HEK293 (cell line): ENCODE data around the gene RHOBTB3.

ENCODE experiments used
- CTCF ChIA-PET: fragments of 350-600 bp; formaldehyde crosslinking; extraction: SDS; loops from one replicate; lab custom pipeline; 2021; ENCODE audit warnings: antibody characterized with exemption; lab: Yijun Ruan, JAX
- POLR2A ChIA-PET: fragments of 300-600 bp; formaldehyde crosslinking; extraction: SDS; loops from one replicate; lab custom pipeline; 2020; ENCODE audit warnings: antibody characterized with exemption, inconsistent platforms; lab: Yijun Ruan, JAX
- H3K27ac ChIP-seq: fragments of 200-500 bp; sonication (Bioruptor generic); 2 replicates; pipeline ENCODE4 v1.5.1; 2014; ENCODE audit warnings: low read depth, low read length, control low read depth, inconsistent platforms; ENCODE audit errors: extremely low read depth
- H3K36me3 ChIP-seq, 2 experiments: fragments of 200-500 bp in 1 of 2; sonication (Bioruptor generic) in 1 of 2; 1 replicate in 1 of 2; 2 replicates in 1 of 2; pipeline ENCODE4 v1.5.1; 2014 to 2017; ENCODE audit warnings: inconsistent platforms in 2 of 2, low read length in 2 of 2; ENCODE audit not compliant: control insufficient read depth in 2 of 2, insufficient read depth in 1 of 2
- H3K4me1 ChIP-seq: fragments of 200-500 bp; sonication (Bioruptor generic); 2 replicates; pipeline ENCODE4 v1.5.1; 2014; ENCODE audit warnings: mild to moderate bottlenecking, low read length, inconsistent platforms; ENCODE audit not compliant: control insufficient read depth, insufficient read depth
- H3K4me3 ChIP-seq: 2 replicates; pipeline ENCODE4 v1.5.1; 2011; ENCODE audit warnings: low read depth, mild to moderate bottlenecking, control low read depth, low read length, moderate library complexity
- H3K9me3 ChIP-seq: fragments of 200-500 bp; sonication (Bioruptor generic); 2 replicates; pipeline ENCODE4 v1.5.1; 2014; ENCODE audit warnings: low read depth, low read length, inconsistent platforms; ENCODE audit not compliant: control insufficient read depth, insufficient read depth
- GLIS1 ChIP-seq: fragments of 450-650 bp; formaldehyde crosslinking; IDR thresholded peaks from 2 replicates; pipeline ENCODE4 v1.5.1; 2016; ENCODE audit warnings: missing biosample characterization, missing genetic modification characterization
- KLF10 ChIP-seq: fragments of 450-650 bp; IDR thresholded peaks from 2 replicates; pipeline ENCODE4 v1.5.1; 2018; ENCODE audit warnings: missing biosample characterization, mild to moderate bottlenecking, missing genetic modification characterization
- KLF8 ChIP-seq: fragments of 450-650 bp; formaldehyde crosslinking; IDR thresholded peaks from 2 replicates; pipeline ENCODE4 v1.5.1; 2016; ENCODE audit warnings: missing biosample characterization, missing genetic modification characterization
- SP3 ChIP-seq: fragments of 450-650 bp; formaldehyde crosslinking; IDR thresholded peaks from 2 replicates; pipeline ENCODE4 v1.5.1; 2016; ENCODE audit warnings: missing biosample characterization, missing genetic modification characterization
- TRIM28 ChIP-seq: IDR thresholded peaks from 2 replicates; pipeline ENCODE4 v1.6.1; 2011; ENCODE audit warnings: low read length, control low read depth, borderline replicate concordance
- ZBTB20 ChIP-seq: fragments of 450-650 bp; formaldehyde crosslinking; IDR thresholded peaks from 2 replicates; pipeline ENCODE4 v1.5.1; 2016; ENCODE audit warnings: missing biosample characterization, missing genetic modification characterization
- ZFHX2 ChIP-seq: fragments of 450-650 bp; formaldehyde crosslinking; conservative IDR thresholded peaks from 2 replicates; pipeline ENCODE4 v1.5.1; 2016; ENCODE audit warnings: missing biosample characterization, missing genetic modification characterization
- ZFP69B ChIP-seq: fragments of 450-650 bp; formaldehyde crosslinking; IDR thresholded peaks from 2 replicates; pipeline ENCODE4 v1.5.1; 2016; ENCODE audit warnings: missing biosample characterization, missing genetic modification characterization
- ZNF324 ChIP-seq: fragments of 450-650 bp; formaldehyde crosslinking; IDR thresholded peaks from 2 replicates; pipeline ENCODE4 v1.5.1; 2016; ENCODE audit warnings: missing biosample characterization, missing genetic modification characterization
- ZNF561 ChIP-seq: fragments of 450-650 bp; IDR thresholded peaks from 2 replicates; pipeline ENCODE4 v1.5.1; 2018; ENCODE audit warnings: missing biosample characterization, missing genetic modification characterization, borderline replicate concordance
- ZNF670 ChIP-seq: fragments of 450-650 bp; formaldehyde crosslinking; IDR thresholded peaks from 2 replicates; pipeline ENCODE4 v1.5.1; 2016; ENCODE audit warnings: missing biosample characterization, missing genetic modification characterization, low read depth
- ZNF707 ChIP-seq: fragments of 450-650 bp; formaldehyde crosslinking; IDR thresholded peaks from 2 replicates; pipeline ENCODE4 v1.5.1; 2016; ENCODE audit warnings: missing biosample characterization, missing genetic modification characterization
- ZNF76 ChIP-seq: fragments of 450-650 bp; formaldehyde crosslinking; IDR thresholded peaks from 2 replicates; pipeline ENCODE4; 2016; ENCODE audit warnings: low read depth, missing biosample characterization, missing genetic modification characterization, borderline replicate concordance
- ZXDB ChIP-seq: fragments of 450-650 bp; formaldehyde crosslinking; IDR thresholded peaks from 2 replicates; pipeline ENCODE4 v1.5.1; 2016; ENCODE audit warnings: missing biosample characterization, missing genetic modification characterization
- TF ChIP-seq, protein P1 (sequence below): fragments of 450-650 bp; formaldehyde crosslinking; IDR thresholded peaks from 2 replicates; pipeline ENCODE4; 2016; ENCODE audit warnings: missing biosample characterization, missing genetic modification characterization
- TF ChIP-seq, protein P2 (sequence below): fragments of 450-650 bp; formaldehyde crosslinking; IDR thresholded peaks from 2 replicates; pipeline ENCODE4 v1.5.1; 2016; ENCODE audit warnings: missing biosample characterization, missing genetic modification characterization
- TF ChIP-seq, protein P3 (sequence below): fragments of 450-650 bp; formaldehyde crosslinking; IDR thresholded peaks from 2 replicates; pipeline ENCODE4 v1.5.1; 2016; ENCODE audit warnings: missing biosample characterization, missing genetic modification characterization
- TF ChIP-seq, protein P4 (sequence below): fragments of 450-650 bp; formaldehyde crosslinking; IDR thresholded peaks from 2 replicates; pipeline ENCODE4 v1.5.1; 2016; ENCODE audit warnings: missing biosample characterization, missing genetic modification characterization, low read depth
- TF ChIP-seq, protein P5 (sequence below): fragments of 450-650 bp; formaldehyde crosslinking; conservative IDR thresholded peaks from 2 replicates; pipeline ENCODE4 v1.5.1; 2016; ENCODE audit warnings: low read depth, missing biosample characterization, missing genetic modification characterization
- TF ChIP-seq, protein P6 (sequence below): fragments of 450-650 bp; formaldehyde crosslinking; IDR thresholded peaks from 2 replicates; pipeline ENCODE4 v1.5.1; 2016; ENCODE audit warnings: missing biosample characterization, missing genetic modification characterization

RHOBTB3 gene

DNA sequence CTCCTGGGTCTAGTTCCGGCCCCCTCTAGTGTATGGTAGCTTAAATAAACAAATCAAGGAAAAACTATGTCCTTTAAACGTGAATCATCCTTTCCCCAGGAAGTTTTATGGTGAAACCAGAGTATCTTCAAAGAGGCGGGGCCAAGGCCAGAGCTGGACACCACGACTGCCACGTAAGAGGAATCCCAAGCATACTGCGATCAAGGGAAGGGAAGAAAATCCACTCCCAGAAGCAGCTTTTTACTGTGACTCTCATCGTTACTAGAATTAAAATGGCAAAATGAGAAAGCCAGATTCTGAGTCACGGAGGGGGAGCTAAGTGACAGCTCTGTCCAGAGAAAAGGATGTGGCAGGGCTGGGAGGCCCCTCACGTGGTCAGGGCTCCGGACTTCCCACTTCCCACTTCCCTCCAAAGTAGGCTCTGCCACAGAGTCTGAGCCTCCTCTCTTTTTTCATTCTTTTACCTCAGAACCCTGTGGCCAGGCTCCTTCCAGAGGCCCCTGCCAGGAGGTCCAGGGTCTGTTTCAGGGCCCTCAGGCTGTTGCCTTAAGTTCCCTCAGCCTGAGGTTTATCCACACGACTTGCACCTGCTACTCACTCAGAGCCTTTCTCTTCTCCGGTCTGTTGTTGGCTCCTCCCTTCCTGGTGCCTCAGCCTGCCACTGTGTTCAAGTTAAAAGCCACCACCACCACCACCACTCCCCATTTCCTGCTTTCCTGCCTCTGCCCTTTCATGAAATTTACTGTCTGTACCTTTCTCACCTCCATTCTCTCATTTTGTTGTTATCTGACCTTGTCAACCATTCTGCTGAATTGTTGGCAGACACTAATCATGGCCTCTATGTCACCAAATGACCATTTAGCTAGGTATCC, 92.8 kb downstream of the RHOBTB3 start:
- Histone ChIP-seq H3K36me3 (no peaks in the 10 kb centered on the region), H3K4me3 (peak overlapping the region; percentile 3), H3K4me1 (peaks cover 17% of the 10 kb centered on the region), H3K9me3 (no peaks in the 10 kb centered on the region), H3K27ac (peak overlapping the region; percentile 45)
- POLR2A ChIA-PET = interaction anchor here (1.1 to 3.7 kb wide), 6 partner anchors 11 to 178 kb away, joined by 3 to 31 read pairs (median 6); partner anchors contain the start of genes RFESD and RHOBTB3
- CTCF ChIA-PET = interaction anchor here (0.7 to 1.5 kb wide), 8 partner anchors 8 to 160 kb away, joined by 3 to 6 read pairs (median 4); no protein-coding TSS in a partner anchor
- TF ChIP-seq ZNF324 (tag by site-specific recombination) (0 out of 2 replicates have a peak, but pooled peaks have one; percentile 14), TRIM28 (peak; percentile 63; the same call in 1 of the 2 replicates), ZBTB20 (tag by site-specific recombination) (peak; percentile 56; the same call in 1 of the 2 replicates), KLF8 (tag by site-specific recombination) (no peak), ZFP69B (tag by site-specific recombination) (0 out of 2 replicates have a peak, but pooled peaks have one; percentile 14), ZNF561 (tag by site-specific recombination) (no peak), ZFHX2 (tag by site-specific recombination) (no peak), ZXDB (tag by site-specific recombination) (peak; percentile 40; the same call in 1 of the 2 replicates), ZNF707 (tag by site-specific recombination) (no peak), GLIS1 (tag by site-specific recombination) (peak; percentile 77), ZNF76 (peak; percentile 37; the same call in 1 of the 2 replicates), ZNF670 (no peak), SP3 (tag by site-specific recombination) (peak; percentile 39; the same call in 1 of the 2 replicates), KLF10 (tag by site-specific recombination) (no peak)
- TF ChIP-seq, protein P1, sequence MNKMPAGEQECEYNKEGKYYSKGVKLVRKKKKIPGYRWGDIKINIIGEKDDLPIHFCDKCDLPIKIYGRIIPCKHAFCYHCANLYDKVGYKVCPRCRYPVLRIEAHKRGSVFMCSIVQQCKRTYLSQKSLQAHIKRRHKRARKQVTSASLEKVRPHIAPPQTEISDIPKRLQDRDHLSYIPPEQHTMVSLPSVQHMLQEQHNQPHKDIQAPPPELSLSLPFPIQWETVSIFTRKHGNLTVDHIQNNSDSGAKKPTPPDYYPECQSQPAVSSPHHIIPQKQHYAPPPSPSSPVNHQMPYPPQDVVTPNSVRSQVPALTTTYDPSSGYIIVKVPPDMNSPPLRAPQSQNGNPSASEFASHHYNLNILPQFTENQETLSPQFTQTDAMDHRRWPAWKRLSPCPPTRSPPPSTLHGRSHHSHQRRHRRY (tag by site-specific recombination) = no peak
- TF ChIP-seq, protein P2, sequence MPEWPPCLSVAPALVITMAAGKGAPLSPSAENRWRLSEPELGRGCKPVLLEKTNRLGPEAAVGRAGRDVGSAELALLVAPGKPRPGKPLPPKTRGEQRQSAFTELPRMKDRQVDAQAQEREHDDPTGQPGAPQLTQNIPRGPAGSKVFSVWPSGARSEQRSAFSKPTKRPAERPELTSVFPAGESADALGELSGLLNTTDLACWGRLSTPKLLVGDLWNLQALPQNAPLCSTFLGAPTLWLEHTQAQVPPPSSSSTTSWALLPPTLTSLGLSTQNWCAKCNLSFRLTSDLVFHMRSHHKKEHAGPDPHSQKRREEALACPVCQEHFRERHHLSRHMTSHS (tag by site-specific recombination) = no peak
- TF ChIP-seq, protein P3, sequence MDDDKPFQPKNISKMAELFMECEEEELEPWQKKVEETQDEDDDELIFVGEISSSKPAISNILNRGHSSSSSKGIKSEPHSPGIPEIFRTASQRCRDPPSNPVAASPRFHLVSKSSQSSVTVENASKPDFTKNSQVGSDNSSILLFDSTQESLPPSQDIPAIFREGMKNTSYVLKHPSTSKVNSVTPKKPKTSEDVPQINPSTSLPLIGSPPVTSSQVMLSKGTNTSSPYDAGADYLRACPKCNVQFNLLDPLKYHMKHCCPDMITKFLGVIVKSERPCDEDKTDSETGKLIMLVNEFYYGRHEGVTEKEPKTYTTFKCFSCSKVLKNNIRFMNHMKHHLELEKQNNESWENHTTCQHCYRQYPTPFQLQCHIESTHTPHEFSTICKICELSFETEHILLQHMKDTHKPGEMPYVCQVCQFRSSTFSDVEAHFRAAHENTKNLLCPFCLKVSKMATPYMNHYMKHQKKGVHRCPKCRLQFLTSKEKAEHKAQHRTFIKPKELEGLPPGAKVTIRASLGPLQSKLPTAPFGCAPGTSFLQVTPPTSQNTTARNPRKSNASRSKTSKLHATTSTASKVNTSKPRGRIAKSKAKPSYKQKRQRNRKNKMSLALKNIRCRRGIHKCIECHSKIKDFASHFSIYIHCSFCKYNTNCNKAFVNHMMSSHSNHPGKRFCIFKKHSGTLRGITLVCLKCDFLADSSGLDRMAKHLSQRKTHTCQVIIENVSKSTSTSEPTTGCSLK = no peak
- TF ChIP-seq, protein P4, sequence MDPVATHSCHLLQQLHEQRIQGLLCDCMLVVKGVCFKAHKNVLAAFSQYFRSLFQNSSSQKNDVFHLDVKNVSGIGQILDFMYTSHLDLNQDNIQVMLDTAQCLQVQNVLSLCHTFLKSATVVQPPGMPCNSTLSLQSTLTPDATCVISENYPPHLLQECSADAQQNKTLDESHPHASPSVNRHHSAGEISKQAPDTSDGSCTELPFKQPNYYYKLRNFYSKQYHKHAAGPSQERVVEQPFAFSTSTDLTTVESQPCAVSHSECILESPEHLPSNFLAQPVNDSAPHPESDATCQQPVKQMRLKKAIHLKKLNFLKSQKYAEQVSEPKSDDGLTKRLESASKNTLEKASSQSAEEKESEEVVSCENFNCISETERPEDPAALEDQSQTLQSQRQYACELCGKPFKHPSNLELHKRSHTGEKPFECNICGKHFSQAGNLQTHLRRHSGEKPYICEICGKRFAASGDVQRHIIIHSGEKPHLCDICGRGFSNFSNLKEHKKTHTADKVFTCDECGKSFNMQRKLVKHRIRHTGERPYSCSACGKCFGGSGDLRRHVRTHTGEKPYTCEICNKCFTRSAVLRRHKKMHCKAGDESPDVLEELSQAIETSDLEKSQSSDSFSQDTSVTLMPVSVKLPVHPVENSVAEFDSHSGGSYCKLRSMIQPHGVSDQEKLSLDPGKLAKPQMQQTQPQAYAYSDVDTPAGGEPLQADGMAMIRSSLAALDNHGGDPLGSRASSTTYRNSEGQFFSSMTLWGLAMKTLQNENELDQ (tag by site-specific recombination) = no peak
- TF ChIP-seq, protein P5, sequence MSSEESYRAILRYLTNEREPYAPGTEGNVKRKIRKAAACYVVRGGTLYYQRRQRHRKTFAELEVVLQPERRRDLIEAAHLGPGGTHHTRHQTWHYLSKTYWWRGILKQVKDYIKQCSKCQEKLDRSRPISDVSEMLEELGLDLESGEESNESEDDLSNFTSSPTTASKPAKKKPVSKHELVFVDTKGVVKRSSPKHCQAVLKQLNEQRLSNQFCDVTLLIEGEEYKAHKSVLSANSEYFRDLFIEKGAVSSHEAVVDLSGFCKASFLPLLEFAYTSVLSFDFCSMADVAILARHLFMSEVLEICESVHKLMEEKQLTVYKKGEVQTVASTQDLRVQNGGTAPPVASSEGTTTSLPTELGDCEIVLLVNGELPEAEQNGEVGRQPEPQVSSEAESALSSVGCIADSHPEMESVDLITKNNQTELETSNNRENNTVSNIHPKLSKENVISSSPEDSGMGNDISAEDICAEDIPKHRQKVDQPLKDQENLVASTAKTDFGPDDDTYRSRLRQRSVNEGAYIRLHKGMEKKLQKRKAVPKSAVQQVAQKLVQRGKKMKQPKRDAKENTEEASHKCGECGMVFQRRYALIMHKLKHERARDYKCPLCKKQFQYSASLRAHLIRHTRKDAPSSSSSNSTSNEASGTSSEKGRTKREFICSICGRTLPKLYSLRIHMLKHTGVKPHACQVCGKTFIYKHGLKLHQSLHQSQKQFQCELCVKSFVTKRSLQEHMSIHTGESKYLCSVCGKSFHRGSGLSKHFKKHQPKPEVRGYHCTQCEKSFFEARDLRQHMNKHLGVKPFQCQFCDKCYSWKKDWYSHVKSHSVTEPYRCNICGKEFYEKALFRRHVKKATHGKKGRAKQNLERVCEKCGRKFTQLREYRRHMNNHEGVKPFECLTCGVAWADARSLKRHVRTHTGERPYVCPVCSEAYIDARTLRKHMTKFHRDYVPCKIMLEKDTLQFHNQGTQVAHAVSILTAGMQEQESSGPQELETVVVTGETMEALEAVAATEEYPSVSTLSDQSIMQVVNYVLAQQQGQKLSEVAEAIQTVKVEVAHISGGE (tag by site-specific recombination) = 0 out of 2 replicates have a peak, but pooled peaks have one; percentile 17
- TF ChIP-seq, protein P6, sequence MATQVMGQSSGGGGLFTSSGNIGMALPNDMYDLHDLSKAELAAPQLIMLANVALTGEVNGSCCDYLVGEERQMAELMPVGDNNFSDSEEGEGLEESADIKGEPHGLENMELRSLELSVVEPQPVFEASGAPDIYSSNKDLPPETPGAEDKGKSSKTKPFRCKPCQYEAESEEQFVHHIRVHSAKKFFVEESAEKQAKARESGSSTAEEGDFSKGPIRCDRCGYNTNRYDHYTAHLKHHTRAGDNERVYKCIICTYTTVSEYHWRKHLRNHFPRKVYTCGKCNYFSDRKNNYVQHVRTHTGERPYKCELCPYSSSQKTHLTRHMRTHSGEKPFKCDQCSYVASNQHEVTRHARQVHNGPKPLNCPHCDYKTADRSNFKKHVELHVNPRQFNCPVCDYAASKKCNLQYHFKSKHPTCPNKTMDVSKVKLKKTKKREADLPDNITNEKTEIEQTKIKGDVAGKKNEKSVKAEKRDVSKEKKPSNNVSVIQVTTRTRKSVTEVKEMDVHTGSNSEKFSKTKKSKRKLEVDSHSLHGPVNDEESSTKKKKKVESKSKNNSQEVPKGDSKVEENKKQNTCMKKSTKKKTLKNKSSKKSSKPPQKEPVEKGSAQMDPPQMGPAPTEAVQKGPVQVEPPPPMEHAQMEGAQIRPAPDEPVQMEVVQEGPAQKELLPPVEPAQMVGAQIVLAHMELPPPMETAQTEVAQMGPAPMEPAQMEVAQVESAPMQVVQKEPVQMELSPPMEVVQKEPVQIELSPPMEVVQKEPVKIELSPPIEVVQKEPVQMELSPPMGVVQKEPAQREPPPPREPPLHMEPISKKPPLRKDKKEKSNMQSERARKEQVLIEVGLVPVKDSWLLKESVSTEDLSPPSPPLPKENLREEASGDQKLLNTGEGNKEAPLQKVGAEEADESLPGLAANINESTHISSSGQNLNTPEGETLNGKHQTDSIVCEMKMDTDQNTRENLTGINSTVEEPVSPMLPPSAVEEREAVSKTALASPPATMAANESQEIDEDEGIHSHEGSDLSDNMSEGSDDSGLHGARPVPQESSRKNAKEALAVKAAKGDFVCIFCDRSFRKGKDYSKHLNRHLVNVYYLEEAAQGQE = no peak; the same call in 1 of the 2 replicates
